GM18519 (cell line): Measurements from ENCODE around the gene PLXNA3.

Experiments used
- ATAC-seq: cut with Tn5 transposase; IDR thresholded peaks from one replicate; pipeline ENCODE4 v1.9.1; 2021; ENCODE audit warnings: mild to moderate bottlenecking, moderate library complexity; ENCODE audit not compliant: unreplicated experiment, low FRiP score

Gene PLXNA3

DNA sequence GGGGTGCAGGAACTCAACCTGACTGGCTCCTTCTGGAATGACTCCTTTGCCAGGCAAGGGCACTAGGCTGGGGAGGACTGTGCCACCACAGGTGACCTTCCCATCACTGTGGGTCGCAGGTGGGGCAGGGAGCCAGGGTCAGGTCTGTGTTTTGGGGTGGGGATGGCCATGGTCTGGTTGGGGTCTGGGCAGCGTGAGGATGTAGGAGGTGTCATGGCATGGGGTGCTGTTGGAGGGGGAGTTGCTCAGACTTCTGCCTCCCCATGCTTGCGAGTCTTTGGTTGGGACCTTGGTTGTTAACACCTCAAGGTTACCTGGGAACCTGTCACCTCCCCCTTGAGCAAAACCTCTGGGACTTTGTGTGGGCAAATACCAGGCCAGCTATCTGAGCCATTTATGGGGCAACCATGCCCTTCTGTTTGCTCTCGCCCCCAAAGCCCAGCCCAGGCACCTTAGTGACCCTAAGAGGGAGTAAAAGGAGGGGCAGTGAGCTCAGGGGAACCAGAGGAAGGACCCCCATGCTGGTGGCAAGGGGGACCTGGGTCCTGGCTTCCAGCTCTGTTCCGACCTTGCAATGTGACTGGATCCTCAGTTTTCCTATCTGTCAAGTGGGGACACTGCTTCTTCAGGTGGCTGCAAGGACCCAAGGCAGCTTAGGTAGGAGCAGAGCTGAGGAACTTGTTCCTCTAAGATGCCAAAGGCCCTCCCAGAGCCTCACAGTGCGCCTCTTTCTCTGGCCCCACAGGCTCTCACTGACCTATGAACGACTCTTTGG lies 23.5 kb upstream of the PLXNA3 start:
- ATAC-seq: no peak

DNA sequence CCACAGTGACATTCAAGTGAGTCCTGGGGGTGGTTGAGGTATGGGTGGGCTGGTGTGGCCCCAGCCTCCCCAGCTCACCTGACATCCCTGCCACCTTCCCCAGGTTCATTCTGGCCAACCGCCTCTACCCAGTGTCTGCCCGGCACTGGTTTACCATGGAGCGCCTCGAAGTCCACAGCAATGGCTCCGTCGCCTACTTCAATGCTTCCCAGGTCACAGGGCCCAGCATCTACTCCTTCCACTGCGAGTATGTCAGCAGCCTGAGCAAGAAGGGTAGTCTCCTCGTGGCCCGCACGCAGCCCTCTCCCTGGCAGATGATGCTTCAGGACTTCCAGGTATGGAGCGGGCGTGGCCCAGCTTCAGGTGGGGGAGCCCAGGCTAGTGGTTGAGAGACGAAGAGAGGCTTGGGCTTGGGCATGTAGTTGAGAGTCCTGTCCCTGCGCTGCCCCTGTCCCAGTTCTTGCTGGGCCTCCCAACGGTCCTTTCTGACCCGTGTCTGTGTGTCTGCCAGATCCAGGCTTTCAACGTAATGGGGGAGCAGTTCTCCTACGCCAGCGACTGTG lies 22.8 kb upstream of the PLXNA3 start:
- no peak for ATAC-seq

DNA sequence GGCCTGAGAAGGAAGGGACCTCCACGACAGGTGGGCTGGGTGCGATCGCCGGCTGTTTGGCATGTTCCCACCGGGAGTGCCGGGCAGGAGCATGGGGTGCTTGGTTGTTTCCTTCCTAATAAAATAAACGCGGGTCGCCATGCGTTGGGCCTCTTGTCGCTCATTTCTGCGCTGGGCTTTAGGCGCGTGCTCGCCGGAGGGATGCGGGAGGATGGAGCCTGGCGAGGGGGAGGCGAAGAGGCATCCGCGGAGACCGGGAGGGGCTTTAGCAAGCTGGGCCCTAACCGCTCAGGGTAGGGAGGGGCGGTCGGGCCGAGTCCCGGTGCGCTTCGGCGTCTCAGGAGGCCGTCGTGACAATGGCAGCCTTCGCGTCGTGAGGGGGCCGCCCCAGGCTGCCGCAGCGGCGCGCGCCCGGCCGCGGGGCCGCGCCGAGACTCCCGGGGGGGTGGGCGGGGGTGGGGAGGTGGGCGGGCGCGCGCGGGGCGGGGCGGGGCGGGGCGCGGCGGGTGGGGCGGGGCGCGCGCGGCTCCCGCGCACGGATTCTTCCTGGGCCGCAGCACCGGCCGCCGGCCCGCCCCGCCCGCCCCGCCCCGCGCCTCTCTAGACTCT lies 21.6 kb upstream of the PLXNA3 start:
- ATAC-seq: no peak

GRCh38 chrX:154436983-154437752 lies 20.9 kb upstream of the PLXNA3 start, which contains the start of gene GDI1:
TSS of gene GDI1 (plus strand) at chrX:154437154. CDS start at chrX:154437255, 101 bp downstream.
- no peak for ATAC-seq

- no peak for ATAC-seq
Measured at GRCh38 chrX:154437971-154438893, 19.8 kb upstream of the PLXNA3 start.

DNA sequence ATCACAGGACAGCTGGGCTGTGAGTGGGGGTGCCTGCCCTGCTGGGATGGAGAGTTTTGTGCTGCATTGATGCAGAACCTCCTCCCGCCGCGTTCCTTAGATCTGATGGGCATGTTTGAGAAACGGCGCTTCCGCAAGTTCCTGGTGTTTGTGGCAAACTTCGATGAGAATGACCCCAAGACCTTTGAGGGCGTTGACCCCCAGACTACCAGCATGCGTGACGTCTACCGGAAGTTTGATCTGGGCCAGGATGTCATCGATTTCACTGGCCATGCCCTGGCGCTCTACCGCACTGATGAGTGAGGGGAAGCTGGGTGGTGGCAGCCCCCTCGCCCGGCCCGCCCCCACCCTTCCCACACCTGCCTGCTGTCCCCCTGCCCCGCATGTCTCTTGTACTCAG lies 18.2 kb upstream of the PLXNA3 start:
- ATAC-seq: no peak

DNA sequence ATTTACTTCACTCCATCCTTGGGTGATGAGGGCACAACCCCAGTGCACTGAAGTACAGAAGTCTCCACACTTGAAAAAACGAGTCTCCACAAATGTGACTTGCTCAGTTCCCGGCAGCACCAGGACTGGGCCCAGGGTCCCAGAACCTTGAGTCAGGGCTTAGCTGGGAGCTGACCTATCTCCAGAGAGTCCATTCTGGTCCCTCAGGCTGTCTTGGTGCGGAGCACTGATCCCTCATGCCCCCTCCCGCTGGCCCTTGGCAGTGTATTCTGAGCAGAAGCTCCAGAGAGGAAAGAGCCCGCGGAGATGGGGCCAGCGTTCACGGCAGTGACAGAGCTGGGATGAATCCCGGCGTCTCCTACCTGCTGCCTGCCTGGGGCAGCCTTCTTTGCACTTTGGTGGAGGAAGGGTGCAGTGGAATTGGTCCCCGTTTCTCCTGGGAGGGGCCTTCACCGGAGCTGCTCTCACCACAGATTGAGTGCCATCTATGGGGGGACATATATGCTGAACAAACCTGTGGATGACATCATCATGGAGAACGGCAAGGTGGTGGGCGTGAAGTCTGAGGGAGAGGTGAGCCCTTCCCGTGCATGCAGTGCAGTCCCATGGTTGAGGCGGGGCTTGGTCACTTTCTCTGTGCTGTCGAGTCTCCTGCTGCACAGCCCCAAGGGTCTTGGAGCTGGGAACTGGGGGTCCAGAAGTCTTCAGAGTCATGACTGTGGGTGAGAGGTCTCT lies 17.3 kb upstream of the PLXNA3 start:
- ATAC-seq: no peak

- ATAC-seq: no peak
Measured at GRCh38 chrX:154441564-154441963, 16.5 kb upstream of the PLXNA3 start.

DNA sequence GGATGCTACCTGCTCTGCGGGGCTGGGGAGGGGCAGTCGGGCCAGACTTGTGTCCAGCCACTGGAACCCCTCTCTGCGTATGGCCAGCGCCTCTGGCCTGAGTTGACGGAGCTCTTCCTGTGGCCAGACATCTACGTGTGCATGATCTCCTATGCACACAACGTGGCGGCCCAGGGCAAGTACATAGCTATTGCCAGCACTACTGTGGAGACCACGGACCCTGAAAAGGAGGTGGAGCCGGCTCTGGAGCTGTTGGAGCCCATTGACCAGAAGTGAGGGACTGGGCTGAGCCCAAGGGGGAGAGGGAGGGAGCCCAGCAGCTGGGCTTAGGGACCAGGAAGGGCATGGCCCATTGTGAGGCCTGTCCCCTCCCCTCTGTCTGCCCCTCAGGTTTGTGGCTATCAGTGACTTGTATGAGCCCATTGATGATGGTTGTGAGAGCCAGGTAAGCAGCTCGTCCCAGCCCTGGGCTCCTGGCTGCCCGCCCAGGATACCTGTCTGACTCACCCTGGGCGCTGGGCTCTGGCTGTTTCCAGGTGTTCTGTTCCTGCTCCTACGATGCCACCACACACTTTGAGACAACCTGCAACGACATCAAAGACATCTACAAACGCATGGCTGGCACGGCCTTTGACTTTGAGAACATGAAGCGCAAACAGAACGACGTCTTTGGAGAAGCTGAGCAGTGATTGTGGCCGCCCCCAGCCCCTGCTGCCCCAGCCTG lies 15.9 kb upstream of the PLXNA3 start:
- no peak for ATAC-seq

GRCh38 chrX:154443479-154443910 lies 14.6 kb upstream of the PLXNA3 start:
- no peak for ATAC-seq

GRCh38 chrX:154443992-154444754 lies 13.9 kb upstream of the PLXNA3 start, which contains the start of gene FAM50A:
TSS of gene FAM50A (plus strand) at chrX:154444141. CDS start at chrX:154444236, 95 bp downstream.
- ATAC-seq: no peak

DNA sequence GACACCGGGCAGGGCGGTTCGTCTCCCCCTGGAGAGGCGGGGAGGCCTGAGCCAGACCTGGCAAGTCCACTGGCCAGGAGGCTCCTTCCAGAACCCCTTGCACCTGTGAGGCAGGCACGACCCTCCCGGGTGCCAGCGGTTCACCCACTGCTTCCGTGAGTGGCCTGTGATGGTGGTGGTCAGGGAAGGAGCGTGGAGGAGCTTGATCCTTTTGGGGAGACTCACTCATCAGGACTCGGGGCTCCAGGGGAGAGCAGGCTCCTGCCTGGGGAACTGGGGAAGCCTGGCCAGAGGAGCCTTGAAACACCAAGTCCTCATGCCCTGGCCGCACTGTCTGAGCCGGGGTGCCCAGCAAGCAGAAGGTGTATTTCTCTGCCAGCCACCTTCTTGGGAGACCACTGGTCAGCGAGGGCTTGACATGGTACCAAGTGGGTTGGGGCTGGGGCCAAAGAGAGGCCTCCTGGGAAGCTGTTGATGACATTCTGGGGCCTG lies 13.3 kb upstream of the PLXNA3 start:
- ATAC-seq: no peak

- ATAC-seq: no peak
Measured at GRCh38 chrX:154445776-154446175, 12.3 kb upstream of the PLXNA3 start.

- ATAC-seq: no peak
Measured at GRCh38 chrX:154446430-154446829, 11.7 kb upstream of the PLXNA3 start.

DNA sequence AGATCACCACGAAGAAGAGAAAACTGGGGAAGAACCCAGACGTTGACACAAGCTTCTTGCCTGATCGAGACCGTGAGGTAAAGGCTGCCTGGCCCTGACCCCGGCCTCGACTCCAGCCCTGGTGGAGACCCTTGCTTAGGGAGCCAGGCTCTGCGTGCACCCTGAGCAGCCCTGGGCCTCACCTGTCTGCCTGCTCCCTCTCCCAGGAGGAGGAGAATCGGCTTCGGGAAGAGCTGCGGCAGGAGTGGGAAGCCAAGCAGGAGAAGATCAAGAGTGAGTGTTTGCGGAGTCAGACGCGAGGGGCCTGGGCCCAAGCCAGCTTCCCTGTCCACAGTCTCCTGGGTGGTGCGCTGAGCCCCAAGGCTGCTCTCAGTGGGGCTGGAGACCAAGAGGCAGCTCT lies 9.6 kb upstream of the PLXNA3 start:
- no peak for ATAC-seq

DNA sequence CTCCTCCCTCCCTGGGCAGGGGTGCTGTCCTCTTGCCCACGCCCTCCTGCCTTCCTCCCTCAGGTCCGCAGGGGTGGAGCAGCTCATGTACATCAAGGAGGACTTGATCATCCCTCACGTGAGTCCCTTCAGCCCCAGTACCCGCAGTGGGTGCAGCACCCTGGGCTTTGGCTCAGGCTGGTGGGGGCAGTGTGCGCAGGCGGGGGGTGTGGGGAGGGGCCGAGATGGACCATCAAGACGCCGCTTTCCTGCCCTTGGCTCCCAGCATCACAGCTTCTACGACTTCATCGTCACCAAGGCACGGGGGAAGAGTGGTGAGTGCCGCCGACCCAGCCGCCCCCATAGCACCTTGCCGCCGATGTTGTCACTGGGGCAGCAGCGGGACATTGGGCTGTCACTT lies 8.5 kb upstream of the PLXNA3 start:
- no peak for ATAC-seq

DNA sequence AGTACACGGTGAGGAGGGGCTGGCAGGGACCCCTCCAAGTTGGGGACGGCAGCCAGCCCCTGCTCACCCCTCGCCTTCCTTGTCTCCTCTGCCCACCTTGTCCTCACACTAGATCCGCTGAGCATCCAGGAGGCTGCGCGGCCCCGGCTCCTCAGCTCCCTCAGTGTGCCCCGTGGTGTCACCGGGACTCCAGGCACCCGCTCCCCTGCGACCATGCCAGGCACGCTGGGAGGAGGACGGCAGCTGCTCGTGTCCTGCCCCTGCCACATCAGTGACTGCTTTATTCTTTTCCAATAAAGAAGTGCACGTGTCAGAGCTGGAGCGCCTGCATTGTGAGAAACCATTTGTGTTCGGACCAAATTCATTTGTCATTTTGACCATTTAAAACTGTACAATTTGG lies 7.8 kb upstream of the PLXNA3 start:
- no peak for ATAC-seq

DNA sequence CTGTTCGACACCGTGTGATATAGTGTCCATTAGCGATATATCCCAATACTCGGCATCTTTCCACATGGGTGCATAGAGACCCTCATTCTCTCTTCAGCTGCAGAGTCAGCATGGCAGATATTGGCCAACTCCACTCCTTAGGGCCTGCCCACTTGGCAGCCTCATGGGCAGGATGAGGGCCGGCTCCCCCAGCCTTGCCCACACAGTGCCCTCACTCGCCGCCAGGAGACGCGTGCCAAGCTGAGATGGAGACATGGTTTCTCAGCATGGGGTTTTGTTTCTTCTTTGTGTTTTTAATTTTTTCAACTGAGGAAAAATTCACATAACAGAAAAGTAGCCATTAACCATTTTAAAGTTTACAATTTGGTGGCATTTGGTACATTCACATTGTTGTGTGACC lies 5.3 kb upstream of the PLXNA3 start:
- no peak for ATAC-seq
